SHP77 (cell line): ENCODE data around the gene SNTG2.
A peak's percentile ranks its signal among the peaks of the same experiment; 100 is the strongest.
"Not testable (repeated sequence)": the region's sequence is repeated elsewhere in the genome, so short reads cannot be mapped to it uniquely, and the experiment has no call there.

Experiments used
- DNase-seq, 2 experiments: peaks; one replicate each; lab custom pipeline; 2025; lab: John Stamatoyannopoulos, UW

SNTG2 gene

GRCh38 chr2:1192121-1192520, 241.5 kb downstream of the SNTG2 start:
- DNase-seq, result no peak

- no peak for DNase-seq
These were observed 243.2 kb downstream of the SNTG2 start for GRCh38 chr2:1193801-1194200.

GRCh38 chr2:1203772-1204171, 253.1 kb downstream of the SNTG2 start:
- DNase-seq, result no peak

- DNase-seq, result no peak
These were observed 255.2 kb downstream of the SNTG2 start for GRCh38 chr2:1205853-1206252.

GRCh38 chr2:1207962-1208510, 257.4 kb downstream of the SNTG2 start:
- no peak for DNase-seq

GRCh38 chr2:1208522-1208921, 257.9 kb downstream of the SNTG2 start:
- no peak for DNase-seq

GRCh38 chr2:1209246-1209645, 258.6 kb downstream of the SNTG2 start:
- no peak for DNase-seq

- no peak for DNase-seq
These were observed 259.1 kb downstream of the SNTG2 start for GRCh38 chr2:1209761-1210160.

GRCh38 chr2:1210352-1210751, 259.7 kb downstream of the SNTG2 start:
- no peak for DNase-seq

GRCh38 chr2:1219901-1220573, 269.4 kb downstream of the SNTG2 start:
- no peak for DNase-seq

GRCh38 chr2:1222056-1222455, 271.4 kb downstream of the SNTG2 start:
- no peak for DNase-seq

- no peak for DNase-seq
These were observed 273.1 kb downstream of the SNTG2 start for GRCh38 chr2:1223791-1224190.

- DNase-seq, result no peak
These were observed 274.3 kb downstream of the SNTG2 start for GRCh38 chr2:1224901-1225300.

GRCh38 chr2:1226766-1227165, 276.1 kb downstream of the SNTG2 start:
- DNase-seq, result peak; percentile 41 to 50

GRCh38 chr2:1227274-1227900, 276.7 kb downstream of the SNTG2 start:
- DNase-seq, result peak; percentile 41 to 43

GRCh38 chr2:1229596-1229995, 278.9 kb downstream of the SNTG2 start:
- not testable (repeated sequence) for DNase-seq

GRCh38 chr2:1230155-1230893, 279.7 kb downstream of the SNTG2 start:
- no peak for DNase-seq

GRCh38 chr2:1231466-1232063, 280.9 kb downstream of the SNTG2 start:
- peak; percentile 57 to 58 for DNase-seq

GRCh38 chr2:1233281-1233680, 282.6 kb downstream of the SNTG2 start:
- DNase-seq, result peak; percentile 64 to 78

GRCh38 chr2:1234731-1235308, 284.2 kb downstream of the SNTG2 start:
- no peak for DNase-seq

GRCh38 chr2:1235806-1236205, 285.2 kb downstream of the SNTG2 start:
- no peak for DNase-seq

- no peak for DNase-seq
These were observed 286.0 kb downstream of the SNTG2 start for GRCh38 chr2:1236606-1237005.
